Glomerular endothelial cell (primary cell): Measurements from ENCODE around the gene IKBKE. TPM values are rescaled to one million over a fixed set of nuclear protein-coding genes. Genes with fewer than 3 reads are reported as not detected.

Experiments
- DNase-seq: peaks from one replicate; pipeline ENCODE4 v3.0.0-alpha.2; 2011; ENCODE audit warnings: low read depth, low spot score; ENCODE audit errors: extremely low read depth
- total RNA-seq: library from RNA; depleted of rRNA; stranded (reverse); fragments of >200 nt; gene quantifications from 2 replicates; pipeline ENCODE4 v1.2.3, GENCODE V29; 2015

The IKBKE gene
- total RNA-seq, 1 donor from 2014 or later = 12.3 TPM

GRCh38 chr1:206453111-206453510, 17.2 kb upstream of the IKBKE start:
- DNase-seq = no peak

DNA sequence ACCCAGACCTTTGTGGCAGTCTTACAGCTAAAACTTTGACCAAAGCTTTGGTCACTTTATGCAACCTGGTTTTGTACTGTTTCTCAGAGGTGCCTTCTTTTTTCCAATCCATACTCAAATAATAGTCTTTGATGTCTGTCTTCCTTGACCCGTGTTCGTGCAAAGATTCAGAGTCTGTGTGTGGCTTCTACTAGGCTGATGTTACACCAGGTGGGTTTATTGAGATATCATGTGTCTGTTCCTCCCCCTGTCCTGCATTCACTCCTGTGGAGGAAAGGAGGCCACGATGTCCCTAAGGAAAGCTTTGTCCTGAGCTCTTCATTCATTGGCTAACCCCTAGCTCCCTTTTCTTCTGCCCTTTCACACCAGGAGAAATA, 15.0 kb upstream of the IKBKE start:
- DNase-seq = no peak

DNA sequence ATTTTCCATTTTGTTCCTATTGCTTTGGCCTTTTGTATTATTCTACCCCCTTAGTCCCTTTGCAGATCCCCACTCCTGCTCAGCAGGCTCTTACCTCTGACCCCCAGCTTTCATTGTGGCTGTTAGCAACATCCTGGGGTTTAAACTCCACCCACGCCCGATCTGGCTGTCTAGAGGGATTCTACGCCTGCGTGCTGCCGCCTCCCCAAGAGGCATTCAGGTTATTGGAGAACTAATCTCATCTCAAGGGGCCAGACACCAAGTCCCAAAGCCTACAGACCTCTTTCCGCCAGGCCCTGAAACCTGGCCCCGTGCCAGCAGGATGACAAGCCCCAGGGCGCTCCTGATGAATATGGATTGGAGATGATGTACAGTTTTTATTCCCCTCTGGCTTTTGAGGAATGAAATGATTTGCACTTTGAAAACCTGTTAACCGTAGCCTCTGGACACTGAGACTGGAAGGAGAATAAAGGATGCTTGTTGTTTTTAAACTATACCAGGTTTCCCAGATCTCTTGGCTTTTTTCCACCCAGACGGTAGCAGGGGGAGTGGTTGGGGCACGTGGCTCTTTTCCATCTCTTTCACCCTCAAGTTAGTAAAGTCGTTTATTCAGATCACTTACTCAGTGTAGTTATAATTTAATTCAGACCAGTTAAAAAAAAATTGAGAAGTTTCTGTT, 14.5 kb upstream of the IKBKE start:
- DNase-seq = no peak

DNA sequence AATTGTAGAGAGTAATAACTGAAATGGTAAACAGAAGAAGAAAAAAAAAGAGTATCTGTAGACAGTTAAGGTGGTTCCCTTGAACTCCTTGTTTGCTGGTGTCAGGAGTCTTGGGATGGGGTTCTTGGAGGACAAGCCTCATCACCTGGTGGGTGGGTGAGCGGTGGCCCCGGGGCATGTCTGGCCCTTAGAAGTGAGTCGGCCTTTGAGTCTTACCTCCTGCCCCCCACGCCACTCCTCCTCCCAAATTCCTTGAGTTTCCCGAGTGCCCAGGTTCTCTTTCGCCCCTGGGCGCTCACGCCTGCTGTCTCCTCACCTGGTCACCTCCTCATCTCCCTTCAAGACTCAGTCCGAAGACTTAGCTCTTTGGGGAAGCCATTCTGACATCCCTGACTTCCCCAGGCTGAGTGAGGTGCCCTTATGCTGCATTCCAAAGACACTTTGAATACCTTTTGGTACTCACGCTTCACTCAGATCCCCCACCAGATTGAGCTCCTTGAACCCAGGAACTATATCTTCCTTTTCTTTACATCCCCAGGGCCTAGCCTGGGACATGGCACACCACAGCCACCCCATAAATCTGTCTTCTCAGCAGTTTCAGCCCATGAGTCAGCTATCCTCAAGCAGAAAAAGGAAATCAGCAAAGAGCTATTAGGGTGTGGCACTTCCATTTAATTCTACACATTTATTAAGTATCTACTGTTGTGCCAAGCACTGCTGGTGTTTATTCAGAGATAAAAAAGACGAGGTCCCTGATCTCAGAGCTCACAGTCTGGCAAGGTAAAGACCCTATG, 13.5 kb upstream of the IKBKE start:
- no peak for DNase-seq

DNA sequence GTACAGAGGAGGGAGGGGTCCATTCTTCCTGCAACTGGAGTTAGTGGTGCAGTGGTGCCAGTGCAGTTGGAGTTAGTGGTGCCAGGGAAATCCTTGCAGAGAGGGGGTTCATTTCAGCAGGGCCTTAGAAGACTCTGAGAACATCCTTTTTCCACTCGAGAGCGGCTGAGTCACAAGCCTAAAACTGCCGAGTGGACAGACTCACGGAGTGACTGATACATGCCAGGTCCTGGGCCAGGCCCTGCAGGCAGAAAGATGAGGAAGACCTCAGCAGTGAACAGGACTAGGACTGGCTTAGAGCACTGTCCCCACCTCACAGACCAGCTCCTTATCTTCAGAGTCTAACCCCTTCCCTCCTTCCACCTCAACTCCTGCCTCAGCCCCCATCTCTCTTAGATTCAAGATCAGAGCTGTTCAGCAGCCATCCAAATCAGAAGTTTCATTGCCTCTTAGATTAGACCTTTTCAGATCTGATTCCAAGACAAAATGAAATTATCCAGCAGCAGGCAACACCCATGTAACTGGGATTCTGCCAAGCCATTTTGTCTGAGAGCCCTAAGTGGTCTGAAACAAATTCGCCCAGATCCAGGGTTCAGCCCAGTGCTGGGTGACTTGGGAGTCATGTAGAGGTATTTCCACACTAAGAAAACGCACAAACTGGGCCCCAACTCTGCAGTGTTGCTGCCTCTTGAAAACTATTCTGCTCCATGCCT, 12.7 kb upstream of the IKBKE start:
- DNase-seq = no peak

- DNase-seq = no peak
These were observed 10.6 kb upstream of the IKBKE start for GRCh38 chr1:206459703-206460102.

DNA sequence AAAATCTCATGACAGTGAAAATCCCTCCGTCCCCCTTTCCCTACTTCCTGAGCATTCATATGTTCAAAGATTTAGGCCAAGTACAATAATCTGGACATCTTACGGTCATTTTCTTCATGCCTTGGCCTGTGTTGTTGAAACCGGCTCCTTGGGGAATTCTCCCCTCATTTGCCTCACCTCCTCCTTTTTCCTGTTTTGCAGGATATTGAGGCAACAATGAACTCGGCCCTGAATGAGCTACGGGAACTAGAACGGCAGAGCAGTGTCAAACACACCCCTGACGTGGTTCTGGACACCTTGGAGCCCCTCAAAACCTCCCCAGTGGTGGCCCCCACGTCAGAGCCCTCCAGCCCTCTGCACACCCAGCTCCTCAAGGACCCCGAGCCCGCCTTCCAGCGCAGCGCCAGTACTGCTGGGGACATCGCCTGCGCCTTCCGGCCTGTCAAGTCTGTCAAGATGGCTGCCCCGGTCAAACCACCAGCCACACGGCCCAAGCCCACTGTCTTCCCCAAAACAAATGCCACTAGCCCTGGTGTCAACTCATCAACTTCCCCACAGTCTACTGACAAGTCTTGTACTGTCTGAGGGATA, 9.3 kb upstream of the IKBKE start:
- DNase-seq = no peak

DNA sequence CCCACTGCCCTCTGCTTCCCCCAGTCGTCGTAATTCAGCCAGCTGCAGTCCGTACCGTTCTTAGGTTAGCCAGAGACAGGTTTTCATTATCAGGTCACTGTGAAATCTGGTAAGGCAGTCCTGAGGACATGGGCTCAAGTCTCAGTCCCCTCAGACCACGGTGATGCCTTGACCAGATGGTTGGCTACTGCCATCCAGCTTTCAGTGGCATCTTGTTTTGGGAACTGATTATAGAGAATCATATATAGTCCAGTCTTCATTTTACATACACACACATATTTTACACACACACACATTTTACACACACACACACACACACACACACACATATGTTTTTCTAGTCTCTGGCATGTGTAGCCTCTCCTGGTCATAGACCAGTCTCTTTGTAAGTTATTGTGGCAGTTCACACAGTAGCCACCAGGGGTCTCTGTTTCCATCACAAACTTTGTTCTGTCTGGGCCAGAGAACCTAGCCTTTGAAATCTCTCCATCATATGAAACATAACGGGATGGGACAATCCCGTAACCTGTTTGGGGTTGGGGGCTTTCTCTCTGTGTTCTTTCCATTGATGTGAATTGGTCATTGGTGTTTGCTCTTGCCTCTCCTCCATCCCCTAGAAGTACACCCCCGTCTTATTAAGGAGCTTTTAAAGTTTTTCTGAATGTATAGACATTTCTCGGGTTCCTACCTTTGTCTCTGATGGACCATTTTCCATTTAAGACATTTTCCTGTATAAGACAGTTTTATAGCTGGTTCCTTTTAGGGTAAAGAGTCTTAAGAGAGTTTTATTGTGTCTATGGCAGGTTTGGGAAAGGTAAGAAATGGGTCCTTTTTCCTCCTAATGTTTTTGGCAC, 8.4 kb upstream of the IKBKE start:
- peak; percentile 75 for DNase-seq

- no peak for DNase-seq
These were observed 7.1 kb upstream of the IKBKE start for GRCh38 chr1:206463137-206463536.

DNA sequence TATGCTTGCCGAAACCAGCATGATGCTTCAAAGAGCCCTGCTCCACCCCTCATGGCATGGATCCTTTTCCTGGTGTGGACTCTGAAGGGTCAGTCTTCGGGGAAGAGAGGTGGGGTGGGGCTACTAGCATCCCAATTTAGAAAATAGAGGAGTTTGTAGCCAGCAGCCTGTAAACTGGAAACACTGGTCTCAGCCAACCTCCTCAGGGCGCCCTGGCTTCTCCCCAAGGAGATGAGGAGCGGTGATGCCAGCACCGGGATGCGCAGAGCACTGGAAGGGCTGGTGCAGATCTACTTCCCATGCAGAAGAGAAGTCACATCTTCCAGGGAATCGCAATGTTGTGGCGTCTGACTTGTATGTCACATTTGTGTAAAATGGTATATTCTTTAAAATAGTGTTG, 6.4 kb upstream of the IKBKE start:
- DNase-seq = no peak

DNA sequence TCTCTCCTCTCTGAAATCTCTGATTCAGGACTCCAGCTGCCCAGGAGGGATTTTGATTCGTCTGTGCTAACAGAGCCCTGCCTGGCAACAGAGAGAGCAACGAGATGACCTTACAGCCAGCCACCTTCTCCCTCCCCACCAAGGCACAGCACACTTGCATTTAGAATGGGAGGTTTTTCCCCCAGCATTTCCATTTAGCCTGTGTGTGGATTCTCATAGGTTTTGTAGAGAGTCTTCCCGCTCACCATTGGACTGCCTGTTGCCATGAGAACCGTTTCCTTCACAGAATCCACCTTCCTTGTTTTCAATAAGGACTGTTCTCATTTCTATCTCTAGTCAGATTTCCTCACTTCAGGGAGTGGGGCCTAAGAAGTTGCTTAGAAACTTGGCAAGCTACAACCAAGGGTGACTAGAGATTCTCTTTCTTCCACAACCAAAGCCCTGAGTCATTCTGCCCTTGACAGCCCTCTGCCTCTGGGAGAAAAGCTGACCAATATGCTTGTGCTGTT, 5.8 kb upstream of the IKBKE start:
- no peak for DNase-seq

- DNase-seq = no peak
These were observed 4.3 kb upstream of the IKBKE start for GRCh38 chr1:206465951-206466350.

- DNase-seq = no peak
These were observed 3.2 kb upstream of the IKBKE start for GRCh38 chr1:206466840-206467649.

- no peak for DNase-seq
These were observed 2.4 kb upstream of the IKBKE start for GRCh38 chr1:206467915-206468314.

GRCh38 chr1:206468571-206468970, 1.7 kb upstream of the IKBKE start:
- DNase-seq = no peak

DNA sequence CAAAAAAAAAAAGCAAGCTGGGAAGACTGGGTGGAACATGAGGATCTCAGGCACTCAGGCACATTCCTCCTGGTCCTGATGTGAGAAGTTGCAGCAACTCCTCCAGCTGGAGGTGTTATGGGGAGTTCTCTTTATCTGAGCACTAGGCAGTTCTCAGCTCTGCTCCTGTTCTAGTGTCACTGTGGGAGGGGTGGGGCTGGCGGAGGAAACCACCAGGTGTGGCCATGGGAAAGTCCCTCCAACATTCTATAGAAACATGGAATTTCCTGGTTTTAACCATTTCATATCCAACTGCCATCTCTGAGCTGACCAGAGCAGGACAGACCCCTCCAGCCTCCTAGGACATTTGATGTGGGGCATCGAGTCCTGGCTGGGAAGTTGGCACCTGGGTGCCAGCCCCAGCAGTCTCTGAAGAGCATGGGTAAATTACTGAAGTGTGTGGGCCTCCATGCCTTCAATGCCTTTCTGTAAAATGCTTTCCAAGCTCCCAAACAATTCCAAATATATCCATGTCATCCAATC, 804 bp upstream of the IKBKE start:
- no peak for DNase-seq

DNA sequence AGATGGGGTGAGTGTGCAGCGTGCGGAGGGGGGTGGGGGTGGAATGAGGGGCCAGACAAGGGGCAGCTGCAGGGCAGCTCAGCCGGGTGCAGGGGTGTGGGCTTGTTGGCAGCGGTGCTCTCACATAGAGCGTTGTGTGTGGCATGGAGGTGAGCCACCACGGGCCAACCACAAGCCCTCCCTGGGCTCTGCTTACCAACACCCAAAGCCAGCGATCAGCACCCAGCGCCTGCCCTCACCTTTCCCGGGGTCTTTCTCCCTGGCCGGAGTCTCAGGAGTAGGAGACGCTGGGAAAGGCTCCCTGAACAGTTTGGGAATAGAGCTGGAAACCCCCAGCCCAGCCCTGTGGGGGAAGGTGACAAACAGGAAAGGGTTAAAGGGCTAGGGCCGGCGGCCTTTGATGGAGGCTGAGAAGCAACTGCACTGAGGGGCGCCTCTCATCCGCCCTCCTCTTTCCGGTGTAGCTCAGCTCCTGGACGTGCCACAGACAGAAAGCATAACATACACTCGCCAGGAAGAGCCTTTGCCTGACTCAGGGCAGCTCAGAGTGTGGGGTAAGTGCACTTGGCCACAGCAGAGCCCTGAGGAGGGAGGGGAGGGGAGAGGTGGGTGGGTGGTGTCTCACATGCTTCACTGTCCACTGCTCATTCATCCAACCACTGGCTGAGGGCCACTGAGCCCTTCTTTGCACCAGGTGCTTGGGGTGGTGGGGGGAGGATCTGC, 577 bp downstream of the IKBKE start:
- no peak for DNase-seq

DNA sequence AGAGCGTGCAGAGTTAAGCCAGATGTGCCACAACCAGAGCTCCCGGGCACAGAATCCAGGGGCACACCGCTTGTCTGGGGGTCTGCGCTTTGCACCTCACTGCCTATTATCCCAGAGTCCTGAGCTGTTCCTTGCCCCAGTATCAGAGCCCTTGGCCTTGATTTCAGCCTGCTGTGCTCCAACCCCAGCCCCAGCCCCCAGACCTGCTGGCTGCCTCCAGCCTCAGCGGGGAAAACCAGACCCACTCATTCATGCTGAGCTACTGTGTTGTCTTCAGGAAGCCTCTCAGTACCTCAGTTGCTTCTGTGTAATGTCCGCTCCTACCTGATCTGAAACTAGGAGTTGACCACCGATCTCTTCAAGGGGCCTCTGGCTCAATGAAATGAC, 1.1 kb downstream of the IKBKE start:
- DNase-seq = no peak

DNA sequence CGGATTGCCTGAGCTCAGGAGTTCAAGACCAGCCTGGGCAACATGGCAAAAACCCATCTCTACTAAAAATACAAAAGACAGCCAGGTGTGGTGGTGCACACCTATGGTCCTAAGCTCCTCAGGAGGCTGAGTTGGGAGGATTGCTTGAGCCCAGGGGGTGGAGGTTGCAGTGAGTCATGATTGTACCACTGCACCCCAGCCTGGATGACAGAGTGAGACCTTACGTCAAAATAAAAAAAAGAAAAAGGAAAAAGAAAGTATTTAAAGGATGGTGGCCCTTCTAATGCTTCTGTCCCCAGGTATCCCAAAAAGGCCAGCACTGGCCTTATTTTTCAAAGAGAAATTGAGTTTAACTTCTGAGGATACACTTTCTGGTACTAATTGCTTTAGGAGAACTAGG, 1.7 kb downstream of the IKBKE start:
- DNase-seq = no peak
